IMR-90 (cell line): ENCODE results near the gene GPSM1. TPM values are rescaled to one million over a fixed set of nuclear protein-coding genes. Genes with fewer than 3 reads are reported as not detected.

Experiments
- ATAC-seq: fragments of 200-7000 bp; cut with Tn5 transposase; 2 replicates; pipeline ENCODE4 v1.9.1; 2020; ENCODE audit warnings: low read depth, mild to moderate bottlenecking, moderate library complexity
- BruUV-seq: library from RNA; stranded (reverse); fragments of 400-500 nt; replicated peaks from 2 replicates; lab custom pipeline; 2021; lab: Mats Ljungman, UMichigan
- CTCF ChIA-PET: fragments of 300-600 bp; formaldehyde crosslinking; extraction: SDS; loops from one replicate; lab custom pipeline; 2021; ENCODE audit warnings: antibody characterized with exemption; lab: Yijun Ruan, JAX
- POLR2A ChIA-PET: fragments of 300-600 bp; sonication (Branson Sonifier 250); formaldehyde crosslinking; loops from one replicate; lab custom pipeline; 2022; ENCODE audit warnings: antibody characterized with exemption; ENCODE audit not compliant: unreplicated experiment; lab: Charles Lee
- DNase-seq: peaks from one replicate; pipeline ENCODE4 v3.0.0; 2013
- H2AFZ ChIP-seq: replicated peaks from 2 replicates; pipeline ENCODE3; 2013; ENCODE audit warnings: low read length, mild to moderate bottlenecking; ENCODE audit not compliant: poor library complexity
- H2AK5ac ChIP-seq: 2 replicates; pipeline ENCODE4 v1.6.1; 2013; ENCODE audit warnings: low read depth, low read length, inconsistent platforms
- H2AK9ac ChIP-seq: replicated peaks from 2 replicates; pipeline ENCODE3; 2013; ENCODE audit warnings: mild to moderate bottlenecking, low read depth, low read length, moderate library complexity; ENCODE audit not compliant: poor library complexity
- H2BK120ac ChIP-seq: 2 replicates; pipeline ENCODE4 v1.6.1; 2013; ENCODE audit warnings: low read depth, low read length, inconsistent platforms
- H2BK15ac ChIP-seq: 3 replicates; pipeline ENCODE4 v1.6.1; 2013; ENCODE audit warnings: low read depth, low read length, inconsistent platforms
- H2BK20ac ChIP-seq: 2 replicates; pipeline ENCODE4 v1.6.1; 2013; ENCODE audit warnings: low read depth, mild to moderate bottlenecking, inconsistent platforms, low read length, moderate library complexity
- H2BK5ac ChIP-seq: 2 replicates; pipeline ENCODE4 v1.6.1; 2013; ENCODE audit warnings: mild to moderate bottlenecking, low read depth, low read length, inconsistent platforms; ENCODE audit not compliant: poor library complexity, severe bottlenecking
- H3K14ac ChIP-seq: replicated peaks from 2 replicates; pipeline ENCODE4 v1.6.1; 2013; ENCODE audit warnings: low read depth, low read length, inconsistent platforms
- H3K18ac ChIP-seq: 2 replicates; pipeline ENCODE4 v1.6.1; 2013; ENCODE audit warnings: low read depth, low read length, control low read depth
- H3K23ac ChIP-seq: 2 replicates; pipeline ENCODE4 v1.6.1; 2013; ENCODE audit warnings: low read depth, low read length, inconsistent platforms
- H3K27ac ChIP-seq: 2 replicates; pipeline ENCODE4 v1.5.1; 2013; ENCODE audit warnings: mild to moderate bottlenecking, control low read depth, low read length; ENCODE audit not compliant: insufficient read depth
- H3K27me3 ChIP-seq: 2 replicates; pipeline ENCODE4 v1.6.1; 2013; ENCODE audit warnings: low read length; ENCODE audit not compliant: control insufficient read depth, insufficient read depth
- H3K36me3 ChIP-seq: 2 replicates; pipeline ENCODE4 v1.6.1; 2013; ENCODE audit warnings: low read length, mixed read lengths; ENCODE audit not compliant: control insufficient read depth, insufficient read depth
- H3K4ac ChIP-seq: 2 replicates; pipeline ENCODE4 v1.6.1; 2013; ENCODE audit warnings: low read depth, low read length, inconsistent platforms
- H3K4me1 ChIP-seq: 2 replicates; pipeline ENCODE4 v1.6.1; 2013; ENCODE audit warnings: low read length, mixed read lengths; ENCODE audit not compliant: control insufficient read depth, insufficient read depth
- H3K4me2 ChIP-seq: 2 replicates; pipeline ENCODE4 v1.6.1; 2013; ENCODE audit warnings: low read depth, mild to moderate bottlenecking, control low read depth, low read length, moderate library complexity
- H3K4me3 ChIP-seq: 2 replicates; pipeline ENCODE4 v1.5.1; 2013; ENCODE audit warnings: low read depth, mild to moderate bottlenecking, control low read depth, low read length, moderate library complexity; ENCODE audit not compliant: insufficient read depth
- H3K56ac ChIP-seq: 2 replicates; pipeline ENCODE4 v1.6.1; 2013; ENCODE audit warnings: low read length, inconsistent platforms; ENCODE audit not compliant: insufficient read depth; ENCODE audit errors: extremely low read depth
- H3K79me1 ChIP-seq, 2 experiments: 2 replicates each; pipeline ENCODE4 v1.6.1; 2013; ENCODE audit warnings: low read length in 2 of 2, inconsistent platforms in 1 of 2, low read depth in 1 of 2
- H3K9ac ChIP-seq: 2 replicates; pipeline ENCODE4 v1.6.1; 2013; ENCODE audit warnings: low read depth, low read length, control low read depth
- H3K9me1 ChIP-seq: 2 replicates; pipeline ENCODE4 v1.6.1; 2013; ENCODE audit warnings: low read length, inconsistent platforms; ENCODE audit not compliant: insufficient read depth
- H3K9me3 ChIP-seq: 2 replicates; pipeline ENCODE4 v1.6.1; 2013; ENCODE audit warnings: low read length; ENCODE audit not compliant: control insufficient read depth, insufficient read depth
- H4K20me1 ChIP-seq: 2 replicates; pipeline ENCODE4 v1.6.1; 2013; ENCODE audit warnings: low read length, inconsistent platforms; ENCODE audit not compliant: insufficient read depth
- H4K5ac ChIP-seq: 2 replicates; pipeline ENCODE4 v1.6.1; 2013; ENCODE audit warnings: mild to moderate bottlenecking, low read depth, low read length, control low read depth
- H4K8ac ChIP-seq, 2 experiments: 2 replicates each; pipeline ENCODE4 v1.6.1; 2013; ENCODE audit warnings: low read depth in 2 of 2, low read length in 2 of 2, control low read depth in 1 of 2, inconsistent platforms in 1 of 2
- H4K91ac ChIP-seq: 2 replicates; pipeline ENCODE4 v1.6.1; 2013; ENCODE audit warnings: low read depth, low read length, inconsistent platforms; ENCODE audit not compliant: insufficient read depth
- CEBPB ChIP-seq: IDR thresholded peaks from 2 replicates; pipeline ENCODE4 v1.6.1; 2012; ENCODE audit warnings: low read depth, low read length, improper control_type of control experiment
- FOS ChIP-seq: fragments of 150-350 bp; IDR thresholded peaks from 2 replicates; pipeline ENCODE4 v1.6.1; 2016; ENCODE audit warnings: low read depth, low read length
- MAFK ChIP-seq: IDR thresholded peaks from 2 replicates; pipeline ENCODE4 v1.6.1; 2012; ENCODE audit warnings: low read depth, low read length, improper control_type of control experiment
- MXI1 ChIP-seq: IDR thresholded peaks from 2 replicates; pipeline ENCODE4 v1.6.1; 2012; ENCODE audit warnings: low read depth, mild to moderate bottlenecking, low read length, moderate library complexity, borderline replicate concordance
- NFE2L2 ChIP-seq: fragments of 150-350 bp; IDR thresholded peaks from 2 replicates; pipeline ENCODE4 v1.6.1; 2016; ENCODE audit warnings: low read depth, mild to moderate bottlenecking, low read length
- RFX5 ChIP-seq: IDR thresholded peaks from 2 replicates; pipeline ENCODE4 v1.8.0; 2012; ENCODE audit warnings: low read depth, mild to moderate bottlenecking, low read length, moderate library complexity
- WGBS, 2 experiments: methylation state at CpG; one replicate each; pipeline versions ENCODE4 v1.1.5 to v1.1.7; 2013; ENCODE audit warnings: missing lambda C conversion rate in 2 of 2; ENCODE audit not compliant: insufficient read length in 1 of 2; ENCODE audit errors: extremely low coverage in 2 of 2; 5-methylcytosine and 5-hydroxymethylcytosine counted together
- dilution Hi-C: fragments of 300-500 bp; cut with HindIII; formaldehyde crosslinking; loops from one replicate; pipeline ENCODE4 v1.14.3; 2018; ENCODE audit warnings: low sequenced_read_pairs; ENCODE audit not compliant: unreplicated experiment
- in situ Hi-C: fragments of 300-500 bp; cut with MboI; formaldehyde crosslinking; loops from 3 replicates; pipeline ENCODE4 v1.14.3; 2019; ENCODE audit warnings: low sequenced_read_pairs, inconsistent platforms, mixed read lengths
- intact Hi-C: fragments of 100-400 bp; cut with micrococcal nuclease; formaldehyde crosslinking; loops from 2 replicates; pipeline ENCODE4 v1.10.0; 2022
- polyA plus RNA-seq, 3 experiments: library from polyadenylated mRNA; depleted of rRNA; stranded (reverse); fragments of >200 nt; gene quantifications; 2 replicates each; pipeline ENCODE4 v1.2.3, GENCODE V29; 2012; ENCODE audit warnings: low replicate concordance in 1 of 3
- total RNA-seq: library from RNA; depleted of rRNA; stranded (reverse); fragments of >200 nt; gene quantifications from 2 replicates; pipeline ENCODE4 v1.2.3, GENCODE V29; 2012
- TF ChIP-seq, protein P1 (sequence below): fragments of 150-350 bp; IDR thresholded peaks from 2 replicates; pipeline ENCODE4 v1.6.1; 2016; ENCODE audit warnings: low read depth, mild to moderate bottlenecking, low read length, moderate library complexity, borderline replicate concordance

The GPSM1 gene
- total and polyA plus RNA-seq, 2 of the 4 experiments (the other 2 are of a cell fraction): 28.7 to 71.2 TPM

GRCh38 chr9:136399176-136400037, 72.1 kb downstream of the GPSM1 start:
- H3K4me3 ChIP-seq: peak overlapping the region; percentile 76
- H3K4me1 ChIP-seq: peaks cover 9% of the 10 kb centered on the region
- peak overlapping the region; percentile 38 for H3K4ac ChIP-seq
- H2BK15ac ChIP-seq: no peak overlapping the region
- peak overlapping the region; percentile 90; the same call in 1 of the 2 replicates for H3K23ac ChIP-seq
- peak overlapping the region; percentile 59; the same call in 1 of the 2 replicates for H3K27ac ChIP-seq
- no peaks in the 10 kb centered on the region for H3K27me3 ChIP-seq
- peak overlapping the region; percentile 66 for H2AK5ac ChIP-seq
- H2AFZ ChIP-seq: peak overlapping the region; percentile 98
- 0% methylated on average over 29 of the region's 67 CpGs; no CpG with 5 or more reads in 1 of the 2 experiments for WGBS, 2 experiments
- H2BK5ac ChIP-seq: no peak overlapping the region
- peaks cover 16% of the 10 kb centered on the region for H4K20me1 ChIP-seq
- H4K8ac ChIP-seq: peak overlapping the region; percentile 67 to 92; a peak in 2 of 4 replicates
- dilution Hi-C loops: no loop called here
- in situ Hi-C loops: loop anchor here (5.0 kb wide), 1 partner anchor 77 kb away; no protein-coding TSS in a partner anchor
- intact Hi-C loops: loop anchor here (1.0 to 5.0 kb wide), 2 partner anchors 72 to 87 kb away; partner anchors contain the start of gene GPSM1
- no peak for TF ChIP-seq RFX5
- no peak for TF ChIP-seq FOS
- TF ChIP-seq NFE2L2: no peak
- TF ChIP-seq, protein P1, sequence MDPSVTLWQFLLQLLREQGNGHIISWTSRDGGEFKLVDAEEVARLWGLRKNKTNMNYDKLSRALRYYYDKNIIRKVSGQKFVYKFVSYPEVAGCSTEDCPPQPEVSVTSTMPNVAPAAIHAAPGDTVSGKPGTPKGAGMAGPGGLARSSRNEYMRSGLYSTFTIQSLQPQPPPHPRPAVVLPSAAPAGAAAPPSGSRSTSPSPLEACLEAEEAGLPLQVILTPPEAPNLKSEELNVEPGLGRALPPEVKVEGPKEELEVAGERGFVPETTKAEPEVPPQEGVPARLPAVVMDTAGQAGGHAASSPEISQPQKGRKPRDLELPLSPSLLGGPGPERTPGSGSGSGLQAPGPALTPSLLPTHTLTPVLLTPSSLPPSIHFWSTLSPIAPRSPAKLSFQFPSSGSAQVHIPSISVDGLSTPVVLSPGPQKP: no peak
- no peak for TF ChIP-seq MAFK
- no peak for TF ChIP-seq CEBPB
- peak; percentile 68; the same call in 1 of the 2 replicates for TF ChIP-seq MXI1
- peaks cover 47% of the 10 kb centered on the region for H3K36me3 ChIP-seq
- no peak overlapping the region for H3K56ac ChIP-seq
- peak overlapping the region; percentile 82 for H3K9ac ChIP-seq
- no peak for DNase-seq
- peak overlapping the region; percentile 95 for H2AK9ac ChIP-seq
- peak; percentile 43 for ATAC-seq
- ChIA-PET POLR2A (no interaction called here), CTCF (no interaction called here)
- no peaks in the 10 kb centered on the region for H3K9me3 ChIP-seq
- H3K79me1 ChIP-seq: peaks cover 20 to 30% of the 10 kb centered on the region in 2 experiments
- H3K18ac ChIP-seq: no peak overlapping the region
- H4K91ac ChIP-seq: peak overlapping the region; percentile 65; the same call in 1 of the 2 replicates
- H2BK20ac ChIP-seq: no peak overlapping the region
- no peaks in the 10 kb centered on the region for H3K9me1 ChIP-seq
- H3K14ac ChIP-seq: peak overlapping the region; percentile 34; the same call in 1 of the 2 replicates
- H4K5ac ChIP-seq: no peak overlapping the region
- H2BK120ac ChIP-seq: no peak overlapping the region
- BruUV-seq: no TSS peak
- peak overlapping the region; percentile 100 for H3K4me2 ChIP-seq
